HFF-Myc (cell line): ENCODE results near the gene ELMO1.

Source experiments
- DNase-seq: peaks from one replicate; pipeline ENCODE4 v3.0.0-alpha.2; 2011; ENCODE audit warnings: low read depth; ENCODE audit errors: extremely low read depth
- H3K4me3 ChIP-seq: replicated peaks from 2 replicates; pipeline ENCODE4 v1.5.1; 2011; ENCODE audit warnings: low read depth, mild to moderate bottlenecking, control low read depth, low read length
- CTCF ChIP-seq: IDR thresholded peaks from 2 replicates; pipeline ENCODE4 v1.5.1; 2012; ENCODE audit warnings: mild to moderate bottlenecking, low read depth, low read length, control low read depth; ENCODE audit errors: missing control alignments

The ELMO1 gene

GRCh38 chr7:37281368-37282092 is 167.1 kb downstream of the ELMO1 start:
- no peak for TF ChIP-seq CTCF
- DNase-seq, result no peak
- no peak overlapping the region for H3K4me3 ChIP-seq

GRCh38 chr7:37277513-37277912 is 171.2 kb downstream of the ELMO1 start:
- no peak overlapping the region for H3K4me3 ChIP-seq
- TF ChIP-seq CTCF, result no peak
- no peak for DNase-seq

- no peak overlapping the region for H3K4me3 ChIP-seq
- no peak for TF ChIP-seq CTCF
- DNase-seq, result no peak
These were observed 173.5 kb downstream of the ELMO1 start for GRCh38 chr7:37275078-37275710.

- no peak for TF ChIP-seq CTCF
- H3K4me3 ChIP-seq, result no peak overlapping the region
- DNase-seq, result no peak
These were observed 174.8 kb downstream of the ELMO1 start for GRCh38 chr7:37273891-37274290.

- no peak for TF ChIP-seq CTCF
- no peak overlapping the region for H3K4me3 ChIP-seq
- no peak for DNase-seq
These were observed 178.8 kb downstream of the ELMO1 start for GRCh38 chr7:37269711-37270508.

- no peak for DNase-seq
- H3K4me3 ChIP-seq, result no peak overlapping the region
- TF ChIP-seq CTCF, result no peak
These were observed 181.4 kb downstream of the ELMO1 start for GRCh38 chr7:37267251-37267650.
